Mesothelial cell of epicardium (in vitro differentiated cells): Measurements from ENCODE around the gene ARNT2. TPM values are rescaled to one million over a fixed set of nuclear protein-coding genes. Genes with fewer than 3 reads are reported as not detected.
A peak's percentile ranks its signal among the peaks of the same experiment; 100 is the strongest.

Source experiments
- DNase-seq, 2 experiments: peaks; one replicate each; pipeline ENCODE4 v3.0.0; 2021; ENCODE audit warnings: low spot score in 2 of 2; ENCODE audit not compliant: unreplicated experiment in 2 of 2
- H3K27ac Mint-ChIP-seq: 2 replicates; pipeline ENCODE4 v1.8.0; 2021; ENCODE audit warnings: mixed read lengths
- H3K27me3 Mint-ChIP-seq: 2 replicates; pipeline ENCODE4 v1.8.0; 2021; ENCODE audit warnings: low read depth, mixed read lengths
- H3K36me3 Mint-ChIP-seq: 2 replicates; pipeline ENCODE4 v1.8.0; 2021; ENCODE audit warnings: mixed read lengths
- H3K4me1 Mint-ChIP-seq: 2 replicates; pipeline ENCODE4 v1.8.0; 2021; ENCODE audit warnings: mixed read lengths
- H3K4me3 Mint-ChIP-seq: 2 replicates; pipeline ENCODE4 v1.8.0; 2021; ENCODE audit warnings: mild to moderate bottlenecking, moderate library complexity, mixed read lengths
- H3K9me3 Mint-ChIP-seq: 2 replicates; pipeline ENCODE4 v1.8.0; 2021; ENCODE audit warnings: mixed read lengths
- total RNA-seq: library from RNA; stranded (reverse); gene quantifications from 3 replicates; pipeline ENCODE4 v1.2.1, GENCODE V29; 2021
- TF ChIP-seq, protein P1 (sequence below): fragments of 200-600 bp; sonication (generic); IDR thresholded peaks from one replicate; pipeline ENCODE4 v1.5.0; 2021; ENCODE audit warnings: antibody characterized with exemption; ENCODE audit not compliant: unreplicated experiment

ARNT2 gene
- total RNA-seq, 1 donor from 2014 or later = 20.2 TPM

DNA sequence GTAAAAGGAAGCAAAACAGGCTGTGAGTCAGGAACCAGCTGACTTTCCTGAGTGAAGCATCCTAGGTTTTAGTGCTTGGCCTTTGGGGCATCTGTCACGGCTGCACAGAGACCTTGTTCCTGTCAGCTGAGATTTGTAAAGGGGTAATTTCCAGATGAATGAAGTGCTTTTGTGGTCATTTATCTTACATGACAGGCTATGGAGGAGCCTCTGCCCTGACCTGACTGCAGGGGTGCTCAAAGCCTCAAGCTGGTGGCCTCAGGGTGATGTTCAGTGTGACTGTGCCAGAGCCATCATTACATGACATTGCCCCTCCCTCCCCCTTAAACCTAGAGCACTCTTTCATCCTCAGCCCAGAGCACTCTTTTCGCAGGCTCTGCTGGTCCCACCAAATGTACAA is 132.5 kb downstream of the ARNT2 start:
- TF ChIP-seq, protein P1, sequence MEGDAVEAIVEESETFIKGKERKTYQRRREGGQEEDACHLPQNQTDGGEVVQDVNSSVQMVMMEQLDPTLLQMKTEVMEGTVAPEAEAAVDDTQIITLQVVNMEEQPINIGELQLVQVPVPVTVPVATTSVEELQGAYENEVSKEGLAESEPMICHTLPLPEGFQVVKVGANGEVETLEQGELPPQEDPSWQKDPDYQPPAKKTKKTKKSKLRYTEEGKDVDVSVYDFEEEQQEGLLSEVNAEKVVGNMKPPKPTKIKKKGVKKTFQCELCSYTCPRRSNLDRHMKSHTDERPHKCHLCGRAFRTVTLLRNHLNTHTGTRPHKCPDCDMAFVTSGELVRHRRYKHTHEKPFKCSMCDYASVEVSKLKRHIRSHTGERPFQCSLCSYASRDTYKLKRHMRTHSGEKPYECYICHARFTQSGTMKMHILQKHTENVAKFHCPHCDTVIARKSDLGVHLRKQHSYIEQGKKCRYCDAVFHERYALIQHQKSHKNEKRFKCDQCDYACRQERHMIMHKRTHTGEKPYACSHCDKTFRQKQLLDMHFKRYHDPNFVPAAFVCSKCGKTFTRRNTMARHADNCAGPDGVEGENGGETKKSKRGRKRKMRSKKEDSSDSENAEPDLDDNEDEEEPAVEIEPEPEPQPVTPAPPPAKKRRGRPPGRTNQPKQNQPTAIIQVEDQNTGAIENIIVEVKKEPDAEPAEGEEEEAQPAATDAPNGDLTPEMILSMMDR = no peak
- peaks cover 34% of the 10 kb centered on the region for H3K36me3 Mint-ChIP-seq
- H3K27me3 Mint-ChIP-seq = no peaks in the 10 kb centered on the region
- DNase-seq = no peak
- peaks cover 34% of the 10 kb centered on the region for H3K9me3 Mint-ChIP-seq
- H3K4me1 Mint-ChIP-seq = no peaks in the 10 kb centered on the region
- H3K27ac Mint-ChIP-seq = no peak overlapping the region
- H3K4me3 Mint-ChIP-seq = no peak overlapping the region

DNA sequence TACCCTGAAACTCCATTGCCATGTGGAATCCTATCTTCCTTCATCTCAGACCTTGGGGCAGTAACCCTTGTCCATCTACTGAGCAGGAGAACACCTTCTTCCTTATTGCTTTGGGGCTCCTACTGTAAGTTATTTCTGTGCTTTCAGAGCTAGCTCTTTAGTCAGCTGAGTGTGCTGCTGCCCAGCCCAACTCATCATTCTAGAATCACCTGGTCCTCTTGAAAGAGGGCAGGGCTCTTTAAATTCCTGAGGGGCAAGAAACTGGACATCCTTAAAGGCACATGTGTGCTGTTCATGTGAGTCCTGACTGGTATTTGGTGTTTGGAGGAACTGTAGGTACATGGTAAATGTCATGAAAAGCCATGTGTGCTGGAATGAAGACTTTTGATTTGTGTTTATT is 140.9 kb downstream of the ARNT2 start:
- H3K27me3 Mint-ChIP-seq = no peaks in the 10 kb centered on the region
- H3K27ac Mint-ChIP-seq = no peak overlapping the region
- DNase-seq = no peak
- H3K4me3 Mint-ChIP-seq = no peak overlapping the region
- TF ChIP-seq, protein P1 = no peak
- H3K36me3 Mint-ChIP-seq = peaks cover 11% of the 10 kb centered on the region
- peaks cover 12% of the 10 kb centered on the region for H3K9me3 Mint-ChIP-seq
- H3K4me1 Mint-ChIP-seq = peaks cover 8% of the 10 kb centered on the region

DNA sequence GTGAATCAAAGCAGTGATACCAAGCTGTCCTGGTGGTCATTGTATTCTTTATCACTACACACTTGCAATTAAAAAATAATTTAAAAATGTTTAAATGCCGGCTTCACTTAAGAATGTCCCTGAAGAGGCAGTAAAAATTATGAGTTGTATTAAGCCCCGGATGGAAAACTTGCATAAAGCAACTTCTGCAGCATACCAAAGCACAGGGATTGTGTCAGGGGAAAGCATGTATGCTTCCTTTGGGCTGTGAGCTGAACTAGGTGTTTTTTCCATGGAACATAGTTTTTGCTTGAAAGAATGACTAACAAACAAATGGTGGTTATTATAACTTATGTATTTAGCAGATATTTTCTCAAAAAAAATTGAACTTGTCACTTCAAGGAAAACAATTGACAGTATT is 143.1 kb downstream of the ARNT2 start:
- no peaks in the 10 kb centered on the region for H3K27me3 Mint-ChIP-seq
- H3K36me3 Mint-ChIP-seq = peaks cover 9% of the 10 kb centered on the region
- no peak overlapping the region for H3K27ac Mint-ChIP-seq
- TF ChIP-seq, protein P1 = no peak
- H3K4me3 Mint-ChIP-seq = no peak overlapping the region
- H3K4me1 Mint-ChIP-seq = peaks cover 17% of the 10 kb centered on the region
- H3K9me3 Mint-ChIP-seq = peaks cover 9% of the 10 kb centered on the region
- no peak for DNase-seq

DNA sequence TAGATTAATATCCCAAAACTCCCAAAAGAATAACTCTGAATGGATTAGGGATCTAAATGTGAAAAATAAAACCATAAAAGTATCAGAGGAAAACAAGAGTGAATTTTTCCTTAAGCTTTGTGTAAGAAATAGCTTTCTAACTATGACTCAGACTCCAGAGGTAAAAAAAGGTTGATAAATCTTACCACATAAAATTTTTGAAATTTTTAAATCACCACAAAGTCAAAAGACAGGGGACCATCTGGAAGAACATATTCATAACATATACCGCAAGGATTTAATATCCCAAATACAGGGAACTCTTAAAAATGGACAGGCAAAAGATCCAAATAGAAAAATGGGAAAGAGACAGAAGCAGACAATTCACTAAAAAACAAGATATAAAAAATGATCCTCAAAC is 145.0 kb downstream of the ARNT2 start:
- no peak overlapping the region for H3K4me3 Mint-ChIP-seq

DNA sequence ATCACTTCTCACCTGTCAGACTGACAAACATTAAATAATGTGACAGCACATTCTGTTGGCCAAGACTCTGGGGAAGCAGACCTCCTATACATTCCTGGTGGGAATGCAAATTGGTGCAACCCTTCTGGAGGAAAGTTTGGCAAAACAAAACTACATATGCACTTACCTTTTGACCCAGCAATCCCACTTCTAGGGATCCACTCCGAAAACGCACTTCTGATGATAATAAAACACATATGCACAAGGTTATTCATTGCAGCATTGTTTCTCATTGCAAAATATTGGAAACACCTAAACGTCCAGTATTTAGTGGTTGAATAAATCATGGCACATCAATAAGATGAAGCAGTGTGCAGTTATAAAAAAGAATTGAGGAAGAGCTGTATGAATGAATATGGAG is 145.5 kb downstream of the ARNT2 start:
- Mint-ChIP-seq H3K4me1 (peaks cover 17% of the 10 kb centered on the region), H3K27me3 (no peaks in the 10 kb centered on the region), H3K9me3 (peaks cover under 1% of the 10 kb centered on the region), H3K36me3 (peaks cover 8% of the 10 kb centered on the region), H3K4me3 (no peak overlapping the region), H3K27ac (no peak overlapping the region)
- no peak for DNase-seq
- TF ChIP-seq, protein P1 = no peak

More for the DNA sequence above, 145.0 kb downstream of the ARNT2 start:
- Mint-ChIP-seq H3K4me1 (peaks cover 17% of the 10 kb centered on the region), H3K9me3 (peaks cover 5% of the 10 kb centered on the region), H3K36me3 (peaks cover 12% of the 10 kb centered on the region), H3K27ac (no peak overlapping the region), H3K27me3 (no peaks in the 10 kb centered on the region)
- TF ChIP-seq, protein P1 = no peak
- DNase-seq = no peak

DNA sequence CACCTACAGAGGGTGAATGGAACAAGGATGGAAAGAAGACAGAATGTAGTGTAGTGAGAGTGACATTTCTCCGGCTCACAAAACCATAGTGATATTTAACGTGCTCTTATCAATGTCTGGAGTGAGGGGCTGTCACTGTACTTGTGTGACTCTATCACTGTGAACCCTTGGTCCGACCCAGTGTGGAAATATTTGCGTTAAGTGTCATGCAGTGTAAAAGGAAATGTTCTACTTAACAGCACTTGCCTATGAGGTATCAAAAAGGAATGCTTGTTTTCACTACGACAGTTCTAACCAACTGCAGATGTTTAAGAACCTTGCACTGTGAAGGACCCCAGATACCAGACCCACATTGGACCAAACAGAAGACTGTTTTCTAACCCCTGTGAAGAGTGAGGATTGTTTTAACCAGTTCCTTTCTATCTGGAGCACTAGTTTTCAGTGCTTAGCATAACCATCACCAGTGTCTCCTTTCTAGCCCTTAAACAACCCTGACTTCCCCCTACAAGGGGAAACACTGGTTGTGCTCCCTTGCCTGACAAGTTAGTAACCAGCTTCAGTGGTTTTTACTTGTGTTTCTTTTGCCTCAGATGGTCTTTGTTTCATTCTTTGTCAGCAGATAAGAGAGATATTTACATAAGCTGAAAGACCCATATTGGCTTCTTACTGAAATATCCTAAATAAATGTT is 146.2 kb downstream of the ARNT2 start:
- no peak for DNase-seq
- Mint-ChIP-seq H3K4me3 (no peak overlapping the region), H3K27ac (peak overlapping the region; percentile 75), H3K9me3 (no peaks in the 10 kb centered on the region), H3K4me1 (peaks cover 17% of the 10 kb centered on the region), H3K27me3 (no peaks in the 10 kb centered on the region), H3K36me3 (peaks cover 15% of the 10 kb centered on the region)
- TF ChIP-seq, protein P1 = no peak
